Muscle layer of colon (tissue), 2 donors: ENCODE measurements around the gene CCT6A.
"Not testable (repeated sequence)": the region's sequence is repeated elsewhere in the genome, so short reads cannot be mapped to it uniquely, and the experiment has no call there.

Source experiments
- H3K27ac ChIP-seq: one replicate; pipeline ENCODE4 v1.7.0; 2013; ENCODE audit warnings: low read depth, mild to moderate bottlenecking, low read length, moderate library complexity
- H3K27me3 ChIP-seq, 2 donors: one replicate each; pipeline ENCODE4 v1.7.0; 2013; ENCODE audit warnings: low read length in 2 of 2, mild to moderate bottlenecking in 2 of 2; ENCODE audit not compliant: insufficient read depth in 2 of 2, control insufficient read depth in 1 of 2
- H3K36me3 ChIP-seq: one replicate; pipeline ENCODE4 v1.7.0; 2013; ENCODE audit warnings: mild to moderate bottlenecking, low read length; ENCODE audit not compliant: insufficient read depth
- H3K4me1 ChIP-seq: one replicate; pipeline ENCODE4 v1.7.0; 2013; ENCODE audit warnings: mild to moderate bottlenecking, low read length; ENCODE audit not compliant: insufficient read depth
- H3K4me3 ChIP-seq, 2 donors: one replicate each; pipeline ENCODE4 v1.7.0; 2013; ENCODE audit warnings: low read length in 2 of 2, low read depth in 1 of 2, mild to moderate bottlenecking in 1 of 2, moderate library complexity in 1 of 2
- H3K9ac ChIP-seq: one replicate; pipeline ENCODE4 v1.7.0; 2013; ENCODE audit warnings: low read length
- H3K9me3 ChIP-seq: one replicate; pipeline ENCODE4 v1.7.0; 2013; ENCODE audit warnings: mild to moderate bottlenecking, low read length
- donor health status: abdominal sarcoma.
- donor health status: Adenocarcinoma of cecum.

Gene CCT6A

DNA sequence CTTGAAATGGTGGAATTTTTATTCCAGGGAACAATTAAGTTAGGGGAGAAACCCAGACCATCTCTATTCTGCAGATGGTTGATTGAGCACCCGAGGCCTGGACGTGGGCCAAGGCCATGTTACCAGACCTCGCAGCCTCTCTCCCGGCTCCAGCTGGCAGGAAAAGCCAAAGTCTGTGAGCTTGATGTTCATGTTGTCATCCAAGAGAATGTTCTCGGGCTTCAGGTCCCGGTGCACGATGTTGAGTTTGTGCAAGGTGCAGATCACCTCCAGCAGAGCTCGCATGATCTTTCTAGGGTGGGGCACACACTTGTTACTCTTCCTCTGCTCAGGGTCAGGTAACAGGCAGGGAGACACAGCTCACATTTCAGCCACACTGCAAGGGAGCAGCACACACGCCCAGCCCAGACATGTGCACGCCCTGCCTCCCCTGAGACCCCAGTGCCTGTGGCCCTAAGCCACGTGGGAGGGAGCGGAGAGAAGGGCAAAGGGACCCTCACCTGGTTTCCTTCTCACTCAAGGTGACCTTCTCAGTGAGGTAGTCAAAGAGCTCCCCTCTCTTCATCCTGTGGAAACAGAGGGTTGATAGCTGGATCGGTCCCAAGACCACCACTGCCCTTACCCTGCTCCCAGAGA is 31.7 kb downstream of the CCT6A start:
- Histone ChIP-seq H3K27me3 (no peaks in the 10 kb centered on the region), H3K4me3 (no peak overlapping the region), H3K9me3 (no peaks in the 10 kb centered on the region), H3K9ac (no peak overlapping the region), H3K4me1 (peaks cover 32% of the 10 kb centered on the region), H3K36me3 (peaks cover 28% of the 10 kb centered on the region), H3K27ac (peak overlapping the region; percentile 19)

DNA sequence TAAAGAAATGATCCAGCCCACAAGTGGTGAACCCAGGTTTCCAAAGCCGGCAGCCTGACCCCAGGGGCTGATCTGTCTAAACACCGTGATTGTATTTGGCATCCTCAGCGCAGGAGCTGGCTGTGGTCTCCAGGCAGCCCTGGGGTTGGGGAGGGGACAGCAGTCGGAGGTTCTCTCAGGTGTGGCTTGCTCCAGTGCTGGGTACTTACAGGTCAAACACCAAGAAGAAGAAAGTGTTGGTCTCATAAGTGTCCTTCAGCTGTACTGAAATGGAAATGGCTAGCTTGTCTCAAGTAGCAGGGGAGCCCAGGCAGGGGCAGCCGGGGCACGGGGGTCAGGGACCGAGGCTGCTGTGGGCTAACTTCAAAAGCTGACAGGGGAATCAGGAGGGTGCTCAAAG is 35.2 kb downstream of the CCT6A start:
- Histone ChIP-seq H3K36me3 (peaks cover 29% of the 10 kb centered on the region), H3K4me3 (no peak overlapping the region)

DNA sequence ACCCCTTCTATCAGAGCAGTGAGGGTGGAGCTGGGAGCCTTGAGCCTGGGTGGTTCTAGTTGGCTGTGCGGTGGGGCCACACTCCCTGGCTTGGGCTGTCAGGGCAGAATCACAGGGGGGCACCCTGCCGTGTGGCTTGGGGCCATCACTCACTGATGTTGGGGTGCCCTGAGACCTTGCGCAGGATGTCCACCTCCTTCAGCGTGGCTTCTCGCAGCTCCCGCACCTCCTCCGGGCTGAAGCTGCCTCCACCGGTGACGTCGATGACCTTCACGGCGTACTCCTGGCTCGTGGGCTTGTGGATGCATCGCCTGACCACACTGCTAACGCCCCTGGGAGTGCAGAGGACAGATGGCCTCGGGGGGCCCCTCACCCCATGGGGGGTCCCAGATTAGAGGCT is 35.9 kb downstream of the CCT6A start:
- no peaks in the 10 kb centered on the region for H3K27me3 ChIP-seq
- no peaks in the 10 kb centered on the region for H3K9me3 ChIP-seq
- H3K27ac ChIP-seq = no peak overlapping the region
- no peak overlapping the region for H3K4me3 ChIP-seq
- H3K36me3 ChIP-seq = peaks cover 26% of the 10 kb centered on the region
- no peak overlapping the region for H3K9ac ChIP-seq
- peaks cover 29% of the 10 kb centered on the region for H3K4me1 ChIP-seq

More for the DNA sequence above, 35.2 kb downstream of the CCT6A start:
- peaks cover 22% of the 10 kb centered on the region for H3K4me1 ChIP-seq
- no peak overlapping the region for H3K27ac ChIP-seq
- H3K27me3 ChIP-seq = no peaks in the 10 kb centered on the region
- no peak overlapping the region for H3K9ac ChIP-seq
- H3K9me3 ChIP-seq = no peaks in the 10 kb centered on the region

DNA sequence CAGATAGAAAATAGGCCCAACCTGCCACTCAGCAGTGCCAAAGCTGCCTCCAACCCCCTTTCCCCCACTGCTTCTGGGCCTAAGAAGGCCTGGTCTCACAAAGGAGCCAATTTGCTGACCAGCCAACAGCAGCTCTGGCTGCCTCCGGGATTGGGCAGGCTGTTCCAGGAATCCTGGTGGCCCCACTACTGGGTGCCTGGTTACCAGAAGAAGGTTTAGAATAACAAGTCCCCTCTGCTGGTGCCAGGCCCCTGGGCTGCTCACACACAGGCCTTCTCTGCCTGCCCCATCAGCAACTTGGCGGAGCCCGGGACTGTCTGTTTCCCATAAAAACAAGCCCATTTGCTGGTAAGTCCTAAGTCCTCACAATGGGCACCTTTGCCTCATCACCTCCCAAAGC is 40.0 kb downstream of the CCT6A start:
- Histone ChIP-seq H3K36me3 (peaks cover 13% of the 10 kb centered on the region), H3K27me3 (no peaks in the 10 kb centered on the region), H3K4me1 (peaks cover 29% of the 10 kb centered on the region), H3K9me3 (no peaks in the 10 kb centered on the region), H3K4me3 (peak overlapping the region in 1 of 2 donors; percentile 60), H3K9ac (no peak overlapping the region), H3K27ac (peak overlapping the region; percentile 71)

DNA sequence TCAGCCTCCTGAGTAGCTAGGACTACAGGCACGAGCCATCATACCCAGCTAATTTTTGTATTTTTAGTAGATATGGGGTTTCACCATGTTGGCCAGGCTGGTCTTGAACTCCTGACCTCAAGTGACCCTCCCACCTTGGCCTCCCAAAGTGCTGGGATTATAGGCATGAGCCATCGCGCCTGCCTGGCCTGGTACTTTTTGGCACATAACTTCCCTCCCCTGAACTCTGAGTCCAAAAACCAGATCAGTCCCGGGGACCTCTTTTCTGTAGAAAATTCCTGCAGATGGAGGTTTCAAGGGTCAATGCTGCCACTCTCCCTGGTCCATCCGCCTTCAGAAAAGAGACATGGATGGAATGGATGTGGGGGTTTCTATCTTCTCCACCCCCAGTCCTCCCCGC is 40.8 kb downstream of the CCT6A start:
- not testable (repeated sequence) for H3K9ac ChIP-seq, H3K9me3 ChIP-seq, H3K27me3 ChIP-seq, H3K36me3 ChIP-seq
- Histone ChIP-seq H3K27ac (peak overlapping the region; percentile 75), H3K4me1 (peaks cover 29% of the 10 kb centered on the region), H3K4me3 (peak overlapping the region in 1 of 2 donors; percentile 60)

DNA sequence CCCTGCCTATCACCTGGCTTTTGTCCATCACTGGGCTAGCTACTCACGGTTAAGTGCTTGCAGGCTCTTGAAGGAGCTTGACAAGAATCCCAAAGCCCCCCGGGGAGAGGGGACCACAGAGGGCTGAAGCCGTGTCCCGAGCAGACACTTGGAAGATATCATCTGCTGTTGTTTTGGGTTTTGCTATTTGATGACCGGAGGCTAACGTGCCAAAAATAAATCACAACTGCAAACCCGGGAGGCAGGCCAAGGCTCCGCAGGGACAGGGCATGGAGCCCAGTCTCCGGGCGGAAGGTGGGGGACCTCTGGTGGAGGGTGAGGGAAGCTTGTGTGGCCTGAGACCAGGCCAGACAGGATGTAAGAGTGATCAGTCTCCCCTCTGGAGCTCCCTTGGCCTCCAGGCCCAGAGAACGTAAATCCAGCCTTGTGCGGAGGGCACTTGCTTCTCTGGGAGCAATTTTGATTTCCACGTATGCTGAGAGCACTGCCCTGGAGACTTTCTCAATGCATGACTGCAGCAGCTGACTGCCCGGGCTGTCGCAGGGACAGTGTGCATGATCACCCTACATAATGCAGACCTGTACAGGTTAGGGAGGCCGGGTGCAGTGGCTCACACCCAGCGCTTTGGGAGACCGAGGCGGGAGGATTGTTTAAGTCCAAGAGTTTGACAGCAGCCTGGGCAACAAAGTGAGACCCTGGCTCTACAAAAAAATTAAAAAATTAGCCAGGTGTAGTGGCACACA is 41.4 kb downstream of the CCT6A start, which contains the start of gene PHKG1:
TSS of gene PHKG1 (minus strand) at position 164 of the 743 bp plus-strand sequence. CDS start 4,011 bp downstream, outside the sequence.
- Histone ChIP-seq H3K36me3 (peaks cover 4% of the 10 kb centered on the region), H3K9ac (no peak within 1 kb of the TSS), H3K4me1 (peaks cover 29% of the 10 kb centered on the region), H3K27me3 (no peaks in the 10 kb centered on the region), H3K9me3 (no peaks in the 10 kb centered on the region), H3K4me3 (peak within 1 kb of the TSS in 1 of 2 donors; percentile 60), H3K27ac (peak within 1 kb of the TSS; percentile 75)

DNA sequence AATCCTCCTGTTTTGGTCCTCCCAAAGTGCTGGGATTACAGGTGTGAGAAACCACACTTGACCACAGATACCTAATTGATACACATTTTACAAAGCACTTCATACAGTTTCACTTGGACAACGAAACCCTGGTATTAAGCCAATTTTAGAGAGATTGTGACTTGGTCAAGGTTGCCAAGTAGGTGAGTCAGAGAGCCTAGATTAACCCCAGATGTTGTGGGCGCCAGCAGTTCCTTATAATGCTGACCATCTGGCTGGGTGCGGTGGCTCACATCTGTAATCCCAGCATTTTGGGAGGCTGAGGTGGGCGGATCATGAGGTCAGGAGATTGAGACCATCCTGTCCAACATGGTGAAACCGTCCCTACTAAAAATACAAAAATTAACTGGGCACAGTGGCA is 46.1 kb downstream of the CCT6A start:
- Histone ChIP-seq H3K9me3 (no peaks in the 10 kb centered on the region), H3K4me3 (no peak overlapping the region), H3K27ac (no peak overlapping the region), H3K27me3 (no peaks in the 10 kb centered on the region), H3K9ac (no peak overlapping the region), H3K36me3 (peaks cover 32% of the 10 kb centered on the region), H3K4me1 (peaks cover 7% of the 10 kb centered on the region)

DNA sequence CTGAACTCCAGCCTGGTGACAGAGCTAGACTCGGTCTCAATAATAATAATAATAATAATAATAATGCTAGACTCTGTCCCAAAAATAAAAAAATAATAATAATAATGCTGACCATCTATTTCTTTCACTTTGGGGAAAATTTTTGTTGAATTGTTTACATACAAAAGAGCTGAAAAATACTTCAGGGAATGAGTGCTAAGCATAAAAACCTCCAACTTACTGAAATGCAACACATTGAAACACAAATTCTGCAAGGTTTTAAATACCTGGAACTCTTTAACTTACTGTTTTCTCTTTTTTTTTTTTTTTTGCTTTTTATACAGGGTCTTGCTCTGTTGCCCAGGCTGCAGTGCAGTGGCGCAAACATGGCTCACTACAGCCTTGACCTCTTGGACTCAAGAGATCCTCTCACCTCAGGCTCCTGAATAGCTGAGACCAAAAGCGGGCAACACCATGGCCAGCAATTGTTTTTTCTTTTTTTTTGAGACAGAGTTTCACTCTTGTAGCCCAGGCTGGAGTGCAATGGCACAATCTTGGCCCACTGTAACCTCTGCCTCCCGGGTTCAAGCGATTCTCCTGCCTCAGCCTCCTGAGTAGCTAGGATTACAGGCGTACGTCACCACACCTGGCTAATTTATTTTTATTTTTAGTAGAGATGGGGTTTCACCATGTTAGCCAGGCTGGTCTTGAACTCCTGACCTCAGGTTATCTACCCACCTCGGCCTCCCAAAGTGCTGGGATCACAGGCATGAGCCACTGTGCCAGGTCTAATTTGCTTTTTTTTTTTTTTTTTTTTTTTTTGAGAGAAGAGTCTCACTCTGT is 46.8 kb downstream of the CCT6A start:
- H3K4me3 ChIP-seq, H3K9ac ChIP-seq, H3K27me3 ChIP-seq, H3K9me3 ChIP-seq, H3K27ac ChIP-seq, H3K4me1 ChIP-seq: not testable (repeated sequence)
- peaks cover 38% of the 10 kb centered on the region for H3K36me3 ChIP-seq

DNA sequence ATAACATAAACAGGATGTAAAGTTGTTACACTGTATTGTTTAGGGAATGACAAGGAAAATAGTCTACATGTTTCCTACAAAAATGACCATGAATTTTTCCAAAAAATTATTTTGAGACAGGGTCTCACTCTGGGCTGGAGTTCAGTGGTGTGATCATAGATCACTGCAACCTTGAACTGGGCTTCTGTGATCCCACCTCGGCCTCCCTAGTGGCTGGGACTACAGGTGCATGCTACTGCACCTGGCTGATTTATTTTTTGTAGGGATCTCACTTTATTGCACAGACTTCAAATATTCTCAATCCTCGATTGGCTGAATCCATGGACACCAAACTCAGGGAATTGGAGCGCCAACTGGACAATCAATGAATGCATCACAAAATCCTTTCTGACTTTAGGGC is 48.1 kb downstream of the CCT6A start:
- no peak overlapping the region for H3K27ac ChIP-seq
- no peaks in the 10 kb centered on the region for H3K9me3 ChIP-seq
- H3K4me3 ChIP-seq = no peak overlapping the region
- H3K9ac ChIP-seq = no peak overlapping the region
- no peaks in the 10 kb centered on the region for H3K27me3 ChIP-seq
- peaks cover 46% of the 10 kb centered on the region for H3K36me3 ChIP-seq
- no peaks in the 10 kb centered on the region for H3K4me1 ChIP-seq

DNA sequence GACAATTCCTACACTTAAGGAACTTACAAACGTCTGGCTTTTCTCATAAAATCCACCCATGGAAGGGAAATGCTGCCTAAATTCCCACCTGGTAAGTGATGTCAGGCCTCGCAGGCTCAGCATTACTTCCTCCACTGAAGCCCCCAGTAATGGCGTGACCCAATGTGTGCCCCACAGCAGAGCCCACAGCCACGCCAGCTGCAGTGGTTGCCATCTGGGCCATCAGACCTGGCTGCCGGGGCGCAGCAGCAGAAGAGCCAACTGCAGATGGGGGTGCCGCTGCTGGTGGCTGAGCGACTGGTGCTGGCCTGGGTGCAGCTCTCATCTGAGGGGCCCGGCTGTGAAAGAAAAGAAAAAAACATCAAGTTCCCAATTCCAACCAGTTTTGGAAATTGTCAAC is 52.6 kb downstream of the CCT6A start:
- H3K4me3 ChIP-seq, H3K9ac ChIP-seq, H3K27me3 ChIP-seq, H3K9me3 ChIP-seq, H3K27ac ChIP-seq: not testable (repeated sequence)
- Histone ChIP-seq H3K4me1 (peaks cover 12% of the 10 kb centered on the region), H3K36me3 (peaks cover 46% of the 10 kb centered on the region)

DNA sequence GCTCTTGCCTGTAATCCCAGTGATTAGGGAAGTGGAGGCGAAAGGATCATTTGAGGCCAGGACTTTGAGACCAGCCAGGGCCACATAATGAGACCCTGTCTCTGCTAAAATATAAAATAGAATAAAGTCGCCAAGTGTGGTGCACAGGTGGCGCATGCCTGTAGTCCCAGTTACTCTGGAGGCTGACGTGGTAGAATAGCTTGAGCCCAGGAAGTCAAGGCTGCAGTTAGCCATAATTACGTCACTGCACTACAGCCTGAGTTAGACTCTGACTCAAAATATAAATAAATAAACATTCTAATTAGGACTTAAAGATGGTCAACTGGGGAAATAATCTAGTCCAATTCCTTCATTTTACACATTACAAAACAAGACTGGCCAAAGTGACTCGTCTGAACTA is 53.9 kb downstream of the CCT6A start:
- peaks cover 35% of the 10 kb centered on the region for H3K36me3 ChIP-seq
- H3K9me3 ChIP-seq = no peaks in the 10 kb centered on the region
- H3K9ac ChIP-seq = peak overlapping the region; percentile 91
- peak overlapping the region; percentile 91 for H3K27ac ChIP-seq
- peaks cover 12% of the 10 kb centered on the region for H3K4me1 ChIP-seq
- no peaks in the 10 kb centered on the region for H3K27me3 ChIP-seq
- H3K4me3 ChIP-seq = peak overlapping the region; percentile 94 to 98
